ENCODE results near the gene TCP11L1.

DNA sequence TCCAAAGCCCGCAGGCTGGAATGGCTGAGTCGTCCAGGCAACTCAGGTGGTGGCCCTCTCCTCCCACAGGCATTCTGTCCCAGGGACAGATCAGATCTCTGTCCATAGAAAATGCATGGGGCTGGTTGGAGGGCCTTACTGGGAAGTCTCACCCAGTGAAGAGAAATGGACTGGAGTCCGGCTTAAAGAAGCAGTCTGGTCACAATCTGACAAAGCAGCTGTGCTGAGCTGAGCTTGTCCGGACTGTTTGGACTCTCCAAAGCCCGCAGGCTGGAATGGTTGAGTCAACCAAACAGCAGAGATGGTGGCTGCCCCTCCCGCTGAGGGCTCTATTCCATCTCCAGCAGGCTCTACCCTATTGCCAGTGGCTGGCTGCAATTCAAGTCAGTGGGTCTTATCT, 38.1 kb upstream of the TCP11L1 start:
- no peak for TF ChIP-seq POLR2AphosphoS5 (IDR thresholded peaks at IDR 0.05)
- TF ChIP-seq, protein P1, sequence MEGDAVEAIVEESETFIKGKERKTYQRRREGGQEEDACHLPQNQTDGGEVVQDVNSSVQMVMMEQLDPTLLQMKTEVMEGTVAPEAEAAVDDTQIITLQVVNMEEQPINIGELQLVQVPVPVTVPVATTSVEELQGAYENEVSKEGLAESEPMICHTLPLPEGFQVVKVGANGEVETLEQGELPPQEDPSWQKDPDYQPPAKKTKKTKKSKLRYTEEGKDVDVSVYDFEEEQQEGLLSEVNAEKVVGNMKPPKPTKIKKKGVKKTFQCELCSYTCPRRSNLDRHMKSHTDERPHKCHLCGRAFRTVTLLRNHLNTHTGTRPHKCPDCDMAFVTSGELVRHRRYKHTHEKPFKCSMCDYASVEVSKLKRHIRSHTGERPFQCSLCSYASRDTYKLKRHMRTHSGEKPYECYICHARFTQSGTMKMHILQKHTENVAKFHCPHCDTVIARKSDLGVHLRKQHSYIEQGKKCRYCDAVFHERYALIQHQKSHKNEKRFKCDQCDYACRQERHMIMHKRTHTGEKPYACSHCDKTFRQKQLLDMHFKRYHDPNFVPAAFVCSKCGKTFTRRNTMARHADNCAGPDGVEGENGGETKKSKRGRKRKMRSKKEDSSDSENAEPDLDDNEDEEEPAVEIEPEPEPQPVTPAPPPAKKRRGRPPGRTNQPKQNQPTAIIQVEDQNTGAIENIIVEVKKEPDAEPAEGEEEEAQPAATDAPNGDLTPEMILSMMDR (IDR thresholded peaks at IDR 0.05), result no peak
- no peak for TF ChIP-seq POLR2A (IDR thresholded peaks at IDR 0.05; ENCODE audit: low read depth)
